Anterior cingulate cortex (tissue), 58 donors: Measurements from ENCODE around the gene BRCA2.
A peak's percentile ranks its signal among the peaks of the same experiment; 100 is the strongest.
"Not testable (repeated sequence)": the region's sequence is repeated elsewhere in the genome, so short reads cannot be mapped to it uniquely, and the experiment has no call there.

Experiments
- DNase-seq, 58 donors: peaks; one replicate each; lab custom pipeline; 2025; lab: John Stamatoyannopoulos, UW

Gene BRCA2

DNA sequence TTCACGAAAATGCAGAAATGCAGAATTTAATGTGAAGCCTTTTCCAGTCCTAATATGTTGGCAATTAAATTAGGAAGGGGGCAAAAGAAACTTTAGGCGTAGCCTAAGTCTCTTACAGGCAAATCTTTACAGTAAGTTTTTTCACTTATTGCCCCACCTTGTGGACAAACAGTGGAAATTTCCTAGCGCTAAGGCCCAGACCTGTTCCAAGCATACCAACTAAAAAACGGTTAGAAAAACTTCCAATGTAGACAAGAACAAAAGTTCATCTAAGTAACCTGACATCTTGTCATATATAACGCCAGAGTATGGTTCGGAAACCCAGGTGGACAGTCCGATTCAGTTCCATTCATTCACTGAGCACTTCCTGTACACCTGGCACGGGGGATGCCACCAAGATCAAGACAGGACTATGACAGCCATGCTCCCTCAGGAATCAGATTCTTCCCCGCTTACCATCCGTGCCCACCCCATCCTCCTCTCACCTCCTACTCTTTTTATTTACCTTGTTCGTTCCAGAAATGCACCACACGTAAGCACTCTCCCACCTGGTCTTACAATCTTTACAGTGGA lies 5.1 kb upstream of the BRCA2 start:
- peak in 3 of 58 donors; percentile 2 to 25 (median 25) for DNase-seq

GRCh38 chr13:32311188-32311897 lies 4.0 kb upstream of the BRCA2 start:
- DNase-seq, result peak in 1 of 58 donors; percentile 4

DNA sequence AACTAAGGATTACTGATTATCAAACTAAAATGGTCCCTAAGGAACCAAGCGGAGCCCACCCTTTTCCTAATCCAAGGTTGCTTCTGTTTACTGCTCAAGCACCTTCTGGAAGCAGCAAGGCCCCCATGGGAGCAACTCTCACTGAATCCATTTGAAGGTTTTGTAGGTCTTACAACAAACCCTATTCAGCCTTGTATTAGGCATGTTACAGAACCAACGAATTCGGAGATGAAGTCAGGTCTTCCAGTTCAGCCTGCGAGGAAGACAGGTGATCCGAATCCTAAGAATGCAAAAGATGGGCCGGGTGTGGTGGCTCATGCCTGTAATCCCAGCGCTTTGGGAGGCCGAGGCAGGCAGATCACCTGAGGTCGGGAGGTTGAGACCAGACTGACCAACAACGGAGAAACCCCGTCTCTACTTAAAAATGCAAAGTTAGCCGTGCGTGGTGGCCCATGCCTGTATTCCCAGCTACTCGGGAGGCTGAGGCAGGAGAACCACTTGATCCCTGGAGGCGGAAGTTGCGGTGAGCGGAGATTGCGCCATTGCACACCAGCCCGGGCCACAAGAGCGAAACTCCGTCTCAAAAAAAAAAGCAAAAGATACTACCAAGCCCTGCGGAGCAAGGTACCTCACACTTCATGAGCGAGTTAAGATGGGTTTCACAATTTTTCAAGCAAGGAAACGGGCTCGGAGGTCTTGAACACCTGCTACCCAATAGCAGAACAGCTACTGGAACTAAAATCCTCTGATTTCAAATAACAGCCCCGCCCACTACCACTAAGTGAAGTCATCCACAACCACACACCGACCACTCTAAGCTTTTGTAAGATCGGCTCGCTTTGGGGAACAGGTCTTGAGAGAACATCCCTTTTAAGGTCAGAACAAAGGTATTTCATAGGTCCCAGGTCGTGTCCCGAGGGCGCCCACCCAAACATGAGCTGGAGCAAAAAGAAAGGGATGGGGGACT lies 754 bp upstream of the BRCA2 start:
- DNase-seq, result peak in 8 of 58 donors; percentile 2 to 48 (median 18)

GRCh38 chr13:32316028-32316339 lies 676 bp downstream of the BRCA2 start:
- DNase-seq, result no peak

- no peak for DNase-seq
These were observed 1.2 kb downstream of the BRCA2 start for GRCh38 chr13:32316501-32316900.

DNA sequence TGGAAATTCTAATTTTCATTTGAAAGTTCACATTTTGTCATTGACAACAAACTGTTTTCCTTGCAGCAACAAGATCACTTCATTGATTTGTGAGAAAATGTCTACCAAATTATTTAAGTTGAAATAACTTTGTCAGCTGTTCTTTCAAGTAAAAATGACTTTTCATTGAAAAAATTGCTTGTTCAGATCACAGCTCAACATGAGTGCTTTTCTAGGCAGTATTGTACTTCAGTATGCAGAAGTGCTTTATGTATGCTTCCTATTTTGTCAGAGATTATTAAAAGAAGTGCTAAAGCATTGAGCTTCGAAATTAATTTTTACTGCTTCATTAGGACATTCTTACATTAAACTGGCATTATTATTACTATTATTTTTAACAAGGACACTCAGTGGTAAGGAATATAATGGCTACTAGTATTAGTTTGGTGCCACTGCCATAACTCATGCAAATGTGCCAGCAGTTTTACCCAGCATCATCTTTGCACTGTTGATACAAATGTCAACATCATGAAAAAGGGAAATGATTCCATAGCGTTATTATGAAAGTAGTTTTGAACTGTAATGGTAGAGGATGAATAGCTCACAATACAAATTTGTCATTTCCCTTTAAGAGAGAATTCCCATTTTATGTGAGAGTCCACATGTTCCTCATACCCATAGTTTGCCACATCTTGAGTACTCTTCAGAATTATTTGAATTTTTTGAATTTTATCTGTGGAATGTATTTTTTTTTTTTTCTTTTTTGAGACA lies 2.6 kb downstream of the BRCA2 start:
- no peak for DNase-seq

- no peak for DNase-seq
These were observed 5.2 kb downstream of the BRCA2 start for GRCh38 chr13:32320528-32320927.

- no peak for DNase-seq
These were observed 8.6 kb downstream of the BRCA2 start for GRCh38 chr13:32323912-32324311.

DNA sequence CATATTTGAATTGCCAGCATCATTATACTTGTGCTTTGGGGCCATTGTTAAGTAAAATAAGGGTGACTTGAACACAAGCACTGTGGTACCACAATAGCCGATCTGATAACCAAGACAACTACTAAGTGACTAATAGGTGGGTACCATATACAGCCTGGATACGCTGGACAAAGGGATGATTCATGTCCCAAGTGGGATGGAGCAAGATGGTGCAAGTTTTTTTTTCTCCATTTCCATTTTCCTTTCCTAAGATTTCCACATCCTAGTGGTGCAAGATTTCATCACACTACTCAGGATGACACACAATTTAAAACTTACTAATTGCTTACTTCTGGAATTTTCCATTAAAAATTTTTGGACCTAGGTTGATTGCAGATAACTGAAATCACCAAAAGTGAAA lies 15.1 kb downstream of the BRCA2 start:
- DNase-seq, result no peak

DNA sequence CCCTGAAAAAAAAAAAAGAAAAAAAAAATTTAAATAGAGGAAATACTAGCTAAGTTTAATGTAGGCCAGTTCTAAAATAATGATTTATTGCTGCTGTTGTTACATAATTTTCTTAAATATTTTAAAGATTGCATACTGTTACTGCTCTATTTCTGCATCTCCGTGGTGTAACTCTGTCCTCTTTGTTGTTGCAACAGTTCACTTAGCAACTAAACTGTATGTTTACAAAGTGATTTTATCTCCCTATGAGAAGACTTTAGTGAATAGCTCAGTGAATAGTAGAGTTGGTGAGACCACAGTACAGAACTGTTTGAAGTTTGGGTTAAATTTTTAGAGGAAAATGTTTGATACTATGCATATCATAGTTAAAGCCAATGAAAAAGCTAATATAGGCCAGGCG lies 19.4 kb downstream of the BRCA2 start:
- no peak for DNase-seq

GRCh38 chr13:32340914-32341313 lies 25.6 kb downstream of the BRCA2 start:
- DNase-seq, result no peak

DNA sequence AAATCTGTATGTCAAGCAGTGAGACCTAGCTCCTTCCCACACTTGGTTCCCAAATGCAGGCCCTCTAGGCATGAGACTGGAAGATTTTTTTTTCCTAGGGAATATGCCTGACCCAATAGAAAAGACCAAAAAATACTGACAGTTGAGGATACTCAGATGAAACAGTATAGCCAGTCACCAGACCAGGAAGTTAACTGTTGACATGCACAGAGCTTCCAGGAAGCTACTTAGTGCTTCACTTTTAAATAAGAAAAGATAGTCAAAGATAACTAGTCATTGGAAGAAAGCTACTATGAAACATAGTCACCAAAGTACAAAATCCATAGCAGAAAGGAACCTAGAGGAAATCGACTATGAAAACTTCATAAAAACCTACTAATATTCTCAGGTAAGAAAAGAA lies 32.3 kb downstream of the BRCA2 start:
- no peak for DNase-seq

- DNase-seq, result not testable (repeated sequence)
These were observed 35.6 kb downstream of the BRCA2 start for GRCh38 chr13:32350839-32351441.

DNA sequence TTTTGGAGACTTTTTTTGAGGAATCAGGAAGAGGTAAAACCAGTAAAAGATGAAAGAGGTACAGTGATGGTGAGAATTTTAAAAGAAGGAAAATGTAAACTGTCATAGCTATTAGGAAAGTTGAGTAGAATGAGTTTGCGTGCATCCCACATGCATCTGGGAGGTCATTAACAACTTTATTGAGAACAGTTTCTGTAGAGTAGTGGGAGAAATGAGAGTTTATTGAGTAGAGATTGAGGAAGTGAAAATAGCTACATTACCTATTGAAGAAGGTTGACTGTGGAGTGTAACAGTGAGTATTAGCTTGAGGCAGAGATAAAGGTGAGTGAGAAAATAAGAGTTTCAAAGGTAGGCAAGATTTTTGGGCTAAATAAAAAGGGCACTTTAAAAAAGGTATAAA lies 38.7 kb downstream of the BRCA2 start:
- DNase-seq, result no peak

- not testable (repeated sequence) for DNase-seq
These were observed 40.6 kb downstream of the BRCA2 start for GRCh38 chr13:32355935-32356334.

GRCh38 chr13:32362574-32362973 lies 47.3 kb downstream of the BRCA2 start:
- no peak for DNase-seq

DNA sequence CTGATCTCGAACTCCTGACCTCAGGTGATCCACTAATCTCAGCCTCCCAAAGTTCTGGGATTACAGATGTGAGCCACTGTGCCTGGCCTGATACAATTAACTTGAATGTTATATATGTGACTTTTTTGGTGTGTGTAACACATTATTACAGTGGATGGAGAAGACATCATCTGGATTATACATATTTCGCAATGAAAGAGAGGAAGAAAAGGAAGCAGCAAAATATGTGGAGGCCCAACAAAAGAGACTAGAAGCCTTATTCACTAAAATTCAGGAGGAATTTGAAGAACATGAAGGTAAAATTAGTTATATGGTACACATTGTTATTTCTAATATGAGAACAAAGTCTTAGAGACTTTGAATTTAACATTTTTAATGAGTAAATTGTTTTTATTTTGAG lies 55.5 kb downstream of the BRCA2 start:
- DNase-seq, result no peak

DNA sequence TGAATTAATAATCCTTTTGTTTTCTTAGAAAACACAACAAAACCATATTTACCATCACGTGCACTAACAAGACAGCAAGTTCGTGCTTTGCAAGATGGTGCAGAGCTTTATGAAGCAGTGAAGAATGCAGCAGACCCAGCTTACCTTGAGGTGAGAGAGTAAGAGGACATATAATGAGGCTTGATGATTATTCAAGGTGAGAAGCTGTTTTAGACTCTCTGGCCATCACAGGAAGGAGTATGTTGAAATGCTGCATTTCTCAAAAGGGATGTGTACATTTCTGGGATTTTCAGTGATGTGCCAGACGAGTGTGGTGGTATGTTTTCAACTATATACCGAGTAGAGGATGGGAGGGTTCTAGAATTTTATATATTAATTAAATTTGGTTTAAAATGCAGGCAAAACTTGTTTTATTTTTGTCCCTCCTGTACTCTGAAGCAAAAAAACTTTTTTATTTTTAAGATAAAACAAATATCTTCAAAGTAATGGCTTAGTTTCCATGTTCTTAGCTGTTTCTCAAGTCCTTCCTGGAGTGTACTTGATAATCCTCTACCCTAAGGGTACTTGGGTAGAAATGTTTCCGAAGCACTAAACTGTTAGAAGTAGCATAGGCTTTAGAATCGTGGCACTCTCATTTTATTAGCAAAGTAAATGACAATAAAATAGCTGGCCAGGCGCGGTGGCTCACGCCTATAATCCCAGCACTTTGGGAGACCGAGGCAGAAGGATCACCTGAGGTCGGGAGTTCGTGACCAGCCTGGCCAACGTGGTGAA lies 61.5 kb downstream of the BRCA2 start:
- DNase-seq, result no peak

DNA sequence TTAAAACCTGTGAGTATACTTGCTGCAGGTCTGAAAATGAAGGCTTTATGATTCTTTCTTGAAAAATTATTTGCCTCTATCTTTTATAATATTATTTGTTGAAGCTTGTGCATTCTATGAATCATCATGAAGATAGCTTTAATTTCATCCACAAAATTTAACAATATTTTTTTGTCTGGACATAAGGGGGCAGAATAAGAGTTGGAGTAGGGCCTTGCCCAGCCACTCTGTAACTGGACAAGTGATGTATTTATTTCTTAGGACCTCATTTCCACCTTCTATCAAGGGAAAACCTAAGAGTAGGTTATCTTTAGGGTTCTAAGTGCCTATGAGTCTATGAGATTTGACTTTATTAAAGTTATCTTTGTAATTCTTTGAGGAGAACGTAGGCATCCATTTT lies 62.7 kb downstream of the BRCA2 start:
- no peak for DNase-seq
